Thoracic aorta (tissue), 2 donors: ENCODE measurements around the gene UBE2E2. TPM values are rescaled to one million over a fixed set of nuclear protein-coding genes. Genes with fewer than 3 reads are reported as not detected.

ENCODE experiments used
- ATAC-seq: fragments of 150-250 bp; one replicate; pipeline ENCODE4 v1.8.0; 2017; ENCODE audit warnings: low read depth; ENCODE audit not compliant: insufficient number of reproducible peaks, low FRiP score
- DNase-seq: peaks from one replicate; pipeline ENCODE4 v3.0.0-alpha.2; 2020; ENCODE audit warnings: low spot score
- H3K27ac ChIP-seq, 2 donors: fragments of 200-600 bp; sonication (generic); 1 replicate in 1 of 2; 2 replicates in 1 of 2; pipeline ENCODE4 v1.5.1; 2016; ENCODE audit warnings: mild to moderate bottlenecking in 2 of 2, moderate library complexity in 2 of 2
- H3K27me3 ChIP-seq: fragments of 200-600 bp; sonication (generic); replicated peaks from 2 replicates; pipeline ENCODE4 v1.6.0; 2016; ENCODE audit warnings: mild to moderate bottlenecking; ENCODE audit not compliant: insufficient read depth
- H3K36me3 ChIP-seq: fragments of 200-600 bp; sonication (generic); one replicate; pipeline ENCODE4 v1.5.1; 2016
- H3K4me1 ChIP-seq, 2 donors: fragments of 200-600 bp; sonication (generic); 1 replicate in 1 of 2; 2 replicates in 1 of 2; pipeline versions ENCODE4 v1.5.1 to v1.6.0; 2016; ENCODE audit warnings: low read depth in 2 of 2, mild to moderate bottlenecking in 1 of 2; ENCODE audit not compliant: control insufficient read depth in 1 of 2
- H3K4me3 ChIP-seq: fragments of 200-600 bp; sonication (generic); 2 replicates; pipeline ENCODE4 v1.5.1; 2016; ENCODE audit warnings: mild to moderate bottlenecking
- H3K9me3 ChIP-seq: fragments of 200-600 bp; sonication (generic); 2 replicates; pipeline ENCODE4 v1.5.1; 2016
- CTCF ChIP-seq: fragments of 200-600 bp; sonication (generic); IDR thresholded peaks from one replicate; pipeline ENCODE4 v1.5.1; 2019; ENCODE audit warnings: antibody characterized with exemption
- total RNA-seq, 2 donors: library from RNA; depleted of rRNA; stranded (reverse); fragments of >200 nt; gene quantifications; one replicate each; pipeline versions ENCODE4 v1.1.0 to v1.2.3, GENCODE V29; 2016

The UBE2E2 gene
- total RNA-seq, 2 donors from 2014 or later = 30.3 to 44.0 TPM

GRCh38 chr3:23547905-23548650, 345.0 kb downstream of the UBE2E2 start:
- no peak for TF ChIP-seq CTCF
- Histone ChIP-seq H3K36me3 (no peaks in the 10 kb centered on the region), H3K4me1 (peaks cover 0 to 4% of the 10 kb centered on the region in 2 donors), H3K27me3 (no peaks in the 10 kb centered on the region), H3K27ac (no peak overlapping the region), H3K9me3 (no peaks in the 10 kb centered on the region), H3K4me3 (no peak overlapping the region)
- DNase-seq = no peak
- no peak for ATAC-seq

DNA sequence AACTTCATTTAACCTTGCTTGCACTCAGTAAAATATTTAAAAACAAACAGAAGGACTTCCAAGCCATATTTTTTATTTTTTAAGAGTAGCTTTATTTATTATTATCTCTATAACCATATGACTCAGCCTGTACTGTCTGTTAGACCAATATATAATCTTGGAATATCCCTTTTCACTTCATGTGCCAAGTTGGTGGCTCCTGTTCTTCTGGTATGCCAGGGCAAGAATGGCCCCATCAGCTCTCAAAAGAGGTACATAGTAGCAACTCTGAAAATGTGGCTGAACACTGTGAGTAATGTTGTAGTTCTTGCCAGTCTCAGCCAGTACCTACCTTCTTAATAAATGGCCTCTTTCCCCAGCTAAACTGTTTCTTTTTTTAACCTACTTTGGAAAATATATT, 345.6 kb downstream of the UBE2E2 start:
- H3K27me3 ChIP-seq = no peaks in the 10 kb centered on the region
- ATAC-seq (no peak), DNase-seq (no peak)
- H3K4me1 ChIP-seq = peaks cover 0 to 4% of the 10 kb centered on the region in 2 donors
- no peak overlapping the region for H3K27ac ChIP-seq
- TF ChIP-seq CTCF = no peak
- no peak overlapping the region for H3K4me3 ChIP-seq
- no peaks in the 10 kb centered on the region for H3K36me3 ChIP-seq
- H3K9me3 ChIP-seq = no peaks in the 10 kb centered on the region

DNA sequence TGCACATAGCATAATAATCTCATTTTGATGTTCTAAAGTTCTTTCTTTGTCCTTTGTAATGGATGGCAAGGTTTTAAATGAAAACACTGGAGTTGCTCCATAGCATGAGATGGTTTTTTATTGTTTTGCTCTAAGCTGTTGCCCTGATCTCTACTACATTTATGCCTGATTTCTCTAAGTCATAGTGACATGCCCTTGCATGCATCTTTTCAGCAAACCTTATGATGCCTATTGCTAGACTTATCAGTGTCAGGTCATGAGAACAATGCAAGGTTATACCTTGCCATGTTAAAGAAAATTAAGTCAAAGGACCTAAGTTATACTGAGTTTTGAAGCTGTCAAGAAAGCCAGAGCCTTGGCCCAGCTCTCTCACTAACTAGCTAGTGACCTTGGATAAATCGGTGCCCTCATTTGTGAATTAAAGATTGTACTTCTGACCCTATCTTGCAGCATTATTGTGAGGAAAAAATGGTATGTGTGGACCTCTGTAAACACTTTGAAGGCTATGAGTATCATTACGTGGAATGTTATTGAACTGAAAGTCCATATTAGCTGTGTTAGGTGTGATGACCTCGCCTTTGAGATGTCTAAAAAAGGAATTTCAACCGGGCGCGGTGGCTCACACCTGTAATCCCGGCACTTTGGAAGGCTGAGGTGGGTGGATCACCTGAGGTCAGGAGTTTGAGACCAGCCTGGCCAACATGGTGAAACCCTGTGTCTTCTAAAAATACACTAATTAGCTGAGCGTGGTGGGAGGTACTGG, 346.2 kb downstream of the UBE2E2 start:
- ATAC-seq (no peak), DNase-seq (no peak)
- Histone ChIP-seq H3K9me3 (no peaks in the 10 kb centered on the region), H3K27ac (no peak overlapping the region), H3K27me3 (no peaks in the 10 kb centered on the region), H3K4me1 (peaks cover 0 to 4% of the 10 kb centered on the region in 2 donors), H3K4me3 (no peak overlapping the region), H3K36me3 (no peaks in the 10 kb centered on the region)
- no peak for TF ChIP-seq CTCF

DNA sequence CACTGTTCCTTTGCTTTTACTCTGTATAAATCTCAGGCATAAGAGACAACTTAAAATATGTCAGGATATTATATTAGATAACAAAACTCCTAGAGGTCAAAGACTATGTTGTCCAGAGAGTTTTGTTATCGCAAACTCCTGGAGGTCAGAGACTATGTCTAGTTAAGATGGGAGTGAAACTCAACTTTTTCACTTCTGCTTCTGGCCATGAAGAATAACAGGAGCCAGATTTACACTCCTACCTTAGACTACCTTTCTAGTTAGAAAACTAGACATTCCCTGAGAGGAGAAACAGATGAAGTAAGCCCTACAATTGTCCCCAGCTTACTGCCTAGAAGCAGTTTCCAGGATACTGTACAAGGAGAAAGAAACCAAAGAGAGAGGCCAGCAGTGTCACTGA, 347.3 kb downstream of the UBE2E2 start:
- ATAC-seq (no peak), DNase-seq (no peak)
- H3K27me3 ChIP-seq = no peaks in the 10 kb centered on the region
- peaks cover 0 to 4% of the 10 kb centered on the region in 2 donors for H3K4me1 ChIP-seq
- no peak for TF ChIP-seq CTCF
- no peak overlapping the region for H3K27ac ChIP-seq
- H3K36me3 ChIP-seq = no peaks in the 10 kb centered on the region
- H3K9me3 ChIP-seq = no peaks in the 10 kb centered on the region
- no peak overlapping the region for H3K4me3 ChIP-seq

DNA sequence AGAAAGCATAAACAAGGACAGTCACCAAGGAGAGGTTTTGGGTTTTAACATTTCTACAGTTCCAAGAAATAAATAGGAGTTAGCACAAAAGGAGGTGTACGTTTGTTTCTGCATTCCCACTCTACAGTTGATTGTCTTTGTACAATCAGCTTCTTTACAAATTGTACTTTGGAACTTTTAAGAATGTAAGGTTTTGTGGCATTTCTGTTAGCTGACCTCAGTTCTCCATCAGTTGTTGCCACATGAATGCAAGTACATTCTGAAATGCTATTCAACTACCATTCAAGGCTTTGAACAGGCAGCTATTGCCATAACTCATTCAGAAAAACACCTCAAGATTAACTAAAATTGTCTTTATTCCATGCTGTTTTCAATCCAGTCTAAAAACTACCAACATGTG, 349.4 kb downstream of the UBE2E2 start:
- ATAC-seq = no peak

More for the DNA sequence above, 349.4 kb downstream of the UBE2E2 start:
- TF ChIP-seq CTCF = no peak
- H3K36me3 ChIP-seq = no peaks in the 10 kb centered on the region
- H3K9me3 ChIP-seq = no peaks in the 10 kb centered on the region
- H3K4me3 ChIP-seq = no peak overlapping the region
- peaks cover 0 to 4% of the 10 kb centered on the region in 2 donors for H3K4me1 ChIP-seq
- H3K27me3 ChIP-seq = no peaks in the 10 kb centered on the region
- DNase-seq = no peak
- H3K27ac ChIP-seq = no peak overlapping the region
